DMS79 (cell line): Measurements from ENCODE around the gene EIF4EBP3.

ENCODE experiments used
- DNase-seq: peaks from one replicate; lab custom pipeline; 2025; lab: John Stamatoyannopoulos, UW

EIF4EBP3 gene

DNA sequence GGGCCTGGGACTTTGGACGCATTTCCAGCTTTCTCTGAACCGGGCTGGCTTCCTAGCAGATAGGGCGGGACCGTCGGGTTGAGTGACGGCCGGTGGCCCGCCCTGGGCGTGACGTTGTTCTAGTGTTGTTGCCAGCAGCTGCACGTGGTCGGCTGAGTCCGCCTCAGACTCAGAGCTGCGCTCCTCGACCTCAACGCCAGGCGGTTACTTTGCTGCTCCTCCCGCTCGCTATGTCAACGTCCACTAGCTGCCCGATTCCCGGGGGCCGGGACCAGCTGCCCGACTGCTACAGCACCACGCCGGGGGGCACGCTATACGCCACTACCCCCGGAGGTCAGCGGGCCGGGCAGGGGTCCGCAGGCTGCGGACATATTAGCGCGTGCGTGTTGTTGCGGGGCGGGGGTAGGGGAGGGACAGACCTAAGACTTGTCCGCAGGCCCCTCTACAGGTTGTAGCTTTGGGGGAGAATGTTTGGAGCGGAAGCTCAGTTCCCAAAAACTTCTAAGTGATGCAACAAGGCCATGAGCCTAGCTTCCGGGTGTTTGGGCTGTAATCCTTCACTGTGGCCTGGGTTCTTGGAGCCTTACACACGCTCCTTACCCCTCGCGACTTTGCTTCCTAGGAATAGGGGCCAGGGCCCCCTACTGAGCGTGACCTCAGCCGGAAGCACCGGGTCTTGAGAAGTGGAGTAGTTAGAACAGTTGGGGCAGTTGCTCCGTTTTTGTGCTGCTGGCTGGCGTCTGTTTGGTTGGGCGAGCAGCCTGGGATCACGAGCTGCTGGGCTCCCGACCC is at the start of gene EIF4EBP3:
Gene EIF4EBP3, plus strand, starts transcription at position 155 of the 792 bp plus-strand sequence. Its CDS starts 76 bp downstream, at position 231.
- DNase-seq, result no peak

DNA sequence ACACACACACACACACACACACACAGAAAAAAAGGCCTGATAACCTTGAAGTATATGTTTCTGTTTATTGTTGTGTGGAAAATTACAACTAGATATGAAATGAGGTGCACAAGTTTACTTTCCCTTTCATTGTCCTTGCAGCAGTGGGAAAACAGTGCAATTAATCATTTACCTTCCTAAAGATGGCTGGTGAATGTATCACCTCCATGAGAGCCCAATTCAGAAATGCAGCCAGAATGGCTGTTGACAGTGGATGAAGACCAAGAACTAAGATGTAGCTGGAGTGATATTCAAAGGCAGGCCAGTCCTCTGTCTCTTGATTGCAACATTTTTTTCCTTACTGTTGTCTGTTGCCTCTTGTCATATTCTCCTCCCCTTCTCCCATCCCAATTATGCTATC is 49.6 kb upstream of the EIF4EBP3 start:
- no peak for DNase-seq

- DNase-seq, result no peak
Measured at GRCh38 chr5:140498591-140498990, 48.9 kb upstream of the EIF4EBP3 start.

GRCh38 chr5:140502834-140503233 is 44.6 kb upstream of the EIF4EBP3 start:
- DNase-seq, result no peak

GRCh38 chr5:140509898-140510297 is 37.6 kb upstream of the EIF4EBP3 start:
- no peak for DNase-seq

DNA sequence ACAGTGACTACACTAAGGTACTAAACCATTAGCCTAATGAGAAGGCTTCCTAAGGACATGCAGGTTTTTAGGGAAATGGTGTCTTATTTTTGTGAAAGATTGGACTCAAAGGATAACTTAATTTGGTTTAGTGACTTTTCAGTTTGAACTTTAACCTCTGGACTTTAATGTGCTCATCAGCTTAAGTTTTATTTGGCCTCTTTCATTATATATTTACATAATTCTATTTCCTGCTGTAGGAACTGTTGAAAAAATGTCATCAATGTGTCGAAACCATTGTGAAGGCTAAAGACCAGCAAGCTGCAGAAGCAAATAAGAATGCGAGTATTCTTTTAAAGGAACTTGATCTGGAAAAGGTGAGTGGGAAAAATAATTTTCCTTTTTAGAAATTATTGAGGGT is 34.3 kb upstream of the EIF4EBP3 start:
- no peak for DNase-seq

GRCh38 chr5:140524003-140524402 is 23.5 kb upstream of the EIF4EBP3 start:
- DNase-seq, result no peak

GRCh38 chr5:140540227-140540626 is 7.2 kb upstream of the EIF4EBP3 start:
- no peak for DNase-seq

DNA sequence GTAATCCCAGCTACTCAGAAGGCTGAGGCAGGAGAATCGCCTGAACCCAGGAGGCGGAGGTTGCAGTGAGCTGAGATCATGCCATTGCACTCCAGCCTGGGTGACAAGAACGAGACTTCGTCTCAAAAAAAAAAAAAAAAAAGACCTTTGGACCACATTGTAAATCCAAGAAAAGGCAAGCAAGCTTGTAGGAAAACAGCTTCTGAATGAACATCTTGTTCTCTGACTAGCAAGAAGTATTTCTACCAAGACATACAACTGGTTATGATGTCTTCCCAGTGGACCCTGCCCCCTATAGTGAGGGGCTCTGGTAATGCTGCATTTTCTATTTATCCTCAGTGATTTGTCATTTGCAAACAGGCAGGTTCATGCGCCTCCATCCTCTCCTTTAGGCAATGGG is 4.5 kb upstream of the EIF4EBP3 start:
- no peak for DNase-seq

- no peak for DNase-seq
Measured at GRCh38 chr5:140544986-140545385, 2.5 kb upstream of the EIF4EBP3 start.

GRCh38 chr5:140545606-140546005 is 1.9 kb upstream of the EIF4EBP3 start:
- DNase-seq, result no peak

DNA sequence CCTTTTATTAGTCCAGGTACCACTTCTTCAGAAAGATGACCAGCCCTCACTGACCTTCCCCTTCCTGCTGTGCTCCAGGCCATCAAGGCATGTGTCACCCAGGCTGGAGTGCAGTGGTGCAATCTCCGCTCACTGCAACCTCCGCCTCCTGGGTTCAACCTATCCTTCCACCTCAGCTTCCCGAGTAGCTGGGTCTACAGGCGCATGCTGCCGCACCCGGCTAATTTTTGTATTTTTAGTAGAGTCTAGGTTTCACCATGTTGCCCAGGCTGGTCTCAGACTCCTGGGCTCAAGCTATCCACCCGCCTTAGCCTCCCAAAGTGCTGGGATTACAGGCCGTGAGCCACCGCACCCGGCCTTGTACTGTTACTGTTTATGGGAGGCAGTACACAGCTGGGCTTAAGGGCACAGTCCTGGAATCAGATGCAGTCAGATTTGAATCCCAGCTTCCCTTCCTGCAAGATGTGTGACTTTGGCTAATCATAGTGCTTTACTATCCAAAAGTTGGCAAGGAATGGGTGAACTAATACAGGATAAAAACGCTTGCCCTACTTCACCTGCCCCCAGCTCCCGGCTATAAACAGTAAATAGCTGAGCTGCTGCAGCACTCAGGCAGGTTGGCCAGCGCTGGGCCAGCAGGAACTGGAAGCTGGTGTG is 483 bp upstream of the EIF4EBP3 start:
- no peak for DNase-seq

DNA sequence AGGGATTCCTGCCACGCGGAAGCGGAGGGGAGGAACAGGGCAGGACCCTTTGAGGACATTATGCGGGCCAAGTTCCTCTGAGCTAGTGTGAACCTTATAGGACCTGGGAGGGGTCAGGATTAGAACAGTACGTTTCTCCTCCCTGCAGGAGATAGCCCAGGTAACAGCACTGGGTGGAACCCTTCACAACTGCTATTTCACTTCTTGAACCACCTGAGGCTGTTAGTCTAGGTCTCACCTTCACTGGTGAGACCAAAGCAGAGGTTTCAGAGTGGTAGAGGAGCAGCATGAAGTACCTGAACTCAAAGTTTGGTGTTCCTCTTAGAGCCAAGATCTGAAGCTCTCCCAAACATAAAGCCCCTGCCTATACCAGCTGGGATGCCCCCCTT is 832 bp downstream of the EIF4EBP3 start:
- no peak for DNase-seq

DNA sequence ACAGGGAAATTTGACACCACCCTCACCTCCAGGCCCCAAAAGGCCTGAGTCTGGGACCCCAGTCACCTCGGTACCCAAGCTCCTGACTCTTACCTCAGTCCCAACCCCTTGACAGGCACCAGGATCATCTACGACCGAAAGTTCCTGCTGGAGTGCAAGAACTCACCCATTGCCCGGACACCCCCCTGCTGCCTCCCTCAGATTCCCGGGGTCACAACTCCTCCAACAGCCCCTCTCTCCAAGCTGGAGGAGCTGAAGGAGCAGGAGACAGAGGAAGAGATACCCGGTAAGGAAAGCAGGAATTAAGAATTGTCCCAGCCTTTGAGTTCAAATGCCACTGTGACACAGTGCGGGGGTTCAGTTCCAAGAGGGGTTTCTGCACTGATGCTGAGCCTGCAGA is 1.3 kb downstream of the EIF4EBP3 start:
- no peak for DNase-seq

GRCh38 chr5:140549237-140550144 is 2.0 kb downstream of the EIF4EBP3 start:
- DNase-seq, result no peak

GRCh38 chr5:140550147-140551079 is 3.0 kb downstream of the EIF4EBP3 start:
- no peak for DNase-seq

DNA sequence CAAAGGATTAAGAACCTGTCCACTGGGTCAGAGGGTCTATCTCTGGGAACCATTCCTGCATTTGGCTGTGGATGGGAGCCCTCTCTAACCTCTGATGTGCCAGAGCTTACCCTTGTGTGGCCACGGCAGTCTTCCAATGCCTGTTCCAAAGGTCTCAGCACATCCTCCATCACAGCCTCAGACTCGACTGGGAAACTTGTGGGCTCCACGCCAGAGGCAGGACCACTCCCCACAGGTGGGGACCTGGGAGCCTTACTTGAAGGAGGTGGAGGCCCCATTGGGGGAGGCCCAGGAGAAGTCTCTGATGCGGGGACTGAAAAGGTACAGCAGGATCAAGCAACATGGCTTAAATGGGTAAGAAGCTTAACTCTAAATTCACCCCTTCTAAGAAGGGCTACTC is 4.4 kb downstream of the EIF4EBP3 start:
- DNase-seq, result no peak

- no peak for DNase-seq
Measured at GRCh38 chr5:140553657-140554056, 6.2 kb downstream of the EIF4EBP3 start.

DNA sequence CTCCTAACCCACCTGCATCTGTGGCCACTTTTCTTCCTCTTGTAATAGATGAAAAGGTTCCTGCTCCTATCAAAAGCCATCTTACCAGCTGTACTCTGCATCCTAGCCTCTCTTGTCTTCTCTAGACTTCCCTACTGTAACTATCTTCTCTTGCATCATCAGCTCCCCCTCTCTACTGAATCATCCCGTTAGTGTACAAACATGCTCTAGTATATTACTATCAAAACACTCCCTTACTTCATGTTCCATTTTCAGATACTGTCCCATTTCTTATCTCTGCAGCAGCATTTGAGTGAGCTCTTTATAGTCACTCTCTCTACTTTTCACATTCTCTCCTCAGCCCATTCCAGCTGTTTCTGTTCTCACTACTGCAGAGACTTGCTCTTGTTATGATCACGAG is 7.0 kb downstream of the EIF4EBP3 start:
- DNase-seq, result no peak

DNA sequence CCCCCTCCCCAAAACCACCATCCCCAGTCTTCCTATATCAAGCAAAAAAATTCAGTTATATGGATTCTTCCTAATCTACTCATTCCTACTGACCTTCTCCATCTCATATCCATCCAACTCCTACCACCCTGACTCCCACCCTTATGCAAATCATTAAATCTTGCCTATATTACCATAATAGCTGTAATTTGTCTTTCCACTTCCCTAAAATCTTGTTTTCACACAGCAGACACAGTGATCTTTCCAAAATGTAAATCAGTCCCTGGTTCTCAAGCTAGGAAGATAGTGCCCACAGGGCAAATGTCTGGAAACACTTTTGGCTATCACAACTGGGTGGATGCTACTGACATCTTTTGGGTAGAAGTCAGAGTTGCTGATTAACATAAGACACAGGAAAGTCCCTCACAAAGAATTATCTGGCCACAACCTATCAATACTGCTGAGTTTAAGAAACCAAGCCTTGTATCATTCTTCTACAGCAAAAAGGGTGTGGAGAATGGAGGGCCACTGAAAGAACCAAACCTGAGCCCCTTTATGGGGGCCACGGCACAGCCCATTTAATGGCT is 8.4 kb downstream of the EIF4EBP3 start:
- DNase-seq, result no peak

- DNase-seq, result no peak
Measured at GRCh38 chr5:140556438-140556837, 9.0 kb downstream of the EIF4EBP3 start.
